ENCODE results near the gene TAC3. TPM values are rescaled to one million over a fixed set of nuclear protein-coding genes. Genes with fewer than 3 reads are reported as not detected.

Gene TAC3
- total RNA-seq, 1 donor from 2014 or later, result not detected

Other genes with a start within 250 kb of the TAC3 start
- 0.27 TPM for gene SDR9C7, start 82.1 kb downstream of the TAC3 start, total RNA-seq
- 0.22 TPM for gene RDH16, start 58.9 kb downstream of the TAC3 start, total RNA-seq
- gene ZBTB39, start 10.0 kb downstream of the TAC3 start, total RNA-seq, result 3.5 TPM
- gene MYO1A, start 33.6 kb upstream of the TAC3 start, total RNA-seq, result 0.11 TPM
- 2.4 TPM for gene NEMP1, start 62.3 kb upstream of the TAC3 start, total RNA-seq
- 37.9 TPM for gene NAB2, start 72.6 kb upstream of the TAC3 start, total RNA-seq
- 42.1 TPM for gene STAT6, start 94.8 kb upstream of the TAC3 start, total RNA-seq
- gene LRP1, start 112.0 kb upstream of the TAC3 start, total RNA-seq, result 103 TPM
- gene LRP1-AS, start 131.1 kb upstream of the TAC3 start, total RNA-seq, result not detected
- gene NXPH4, start 200.3 kb upstream of the TAC3 start, total RNA-seq, result 20.0 TPM
- gene SHMT2, start 213.2 kb upstream of the TAC3 start, total RNA-seq, result 38.8 TPM
- gene STAC3, start 234.7 kb upstream of the TAC3 start, total RNA-seq, result 0.94 TPM

All from cardiac septum (tissue), 1 donor.